ENCODE measurements around the gene PRELID1.

Gene PRELID1

GRCh38 chr5:177355162-177355867 lies 51.7 kb downstream of the PRELID1 start:
- in situ Hi-C loops (cut with HindIII; ENCODE audit: low sequenced_read_pairs) = no loop called here

- in situ Hi-C loops (cut with HindIII; ENCODE audit: low sequenced_read_pairs) = no loop called here
Observed at GRCh38 chr5:177355868-177356168, 52.2 kb downstream of the PRELID1 start.
